ENCODE measurements around the gene SPARCL1.

SPARCL1 gene

DNA sequence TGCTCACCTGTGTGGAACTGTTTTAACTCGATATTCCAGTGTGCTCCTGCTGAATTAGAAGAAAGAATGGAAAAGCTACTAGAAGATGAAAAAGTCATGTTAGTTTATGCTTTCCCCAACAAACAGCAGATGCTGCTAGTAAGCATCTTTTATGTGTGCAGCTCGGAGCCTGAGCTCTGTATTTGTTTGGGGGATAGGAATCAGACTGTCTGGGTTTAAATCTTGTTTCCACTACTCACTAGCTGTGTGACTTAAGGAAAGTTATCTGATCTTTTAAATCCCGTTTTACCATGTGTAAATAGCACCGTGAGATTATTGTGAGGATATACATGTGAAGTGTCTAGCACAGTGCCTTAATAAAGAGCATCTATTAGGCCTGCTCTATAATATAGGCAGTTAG lies 24.0 kb upstream of the SPARCL1 start:
- H3K9ac ChIP-seq (ENCODE audit: low read length): no peak overlapping the region
- no peak for TF ChIP-seq EZH2phosphoT487 (conservative IDR thresholded peaks at IDR 0.05; ENCODE audit: low read length)
- TF ChIP-seq, protein P1, sequence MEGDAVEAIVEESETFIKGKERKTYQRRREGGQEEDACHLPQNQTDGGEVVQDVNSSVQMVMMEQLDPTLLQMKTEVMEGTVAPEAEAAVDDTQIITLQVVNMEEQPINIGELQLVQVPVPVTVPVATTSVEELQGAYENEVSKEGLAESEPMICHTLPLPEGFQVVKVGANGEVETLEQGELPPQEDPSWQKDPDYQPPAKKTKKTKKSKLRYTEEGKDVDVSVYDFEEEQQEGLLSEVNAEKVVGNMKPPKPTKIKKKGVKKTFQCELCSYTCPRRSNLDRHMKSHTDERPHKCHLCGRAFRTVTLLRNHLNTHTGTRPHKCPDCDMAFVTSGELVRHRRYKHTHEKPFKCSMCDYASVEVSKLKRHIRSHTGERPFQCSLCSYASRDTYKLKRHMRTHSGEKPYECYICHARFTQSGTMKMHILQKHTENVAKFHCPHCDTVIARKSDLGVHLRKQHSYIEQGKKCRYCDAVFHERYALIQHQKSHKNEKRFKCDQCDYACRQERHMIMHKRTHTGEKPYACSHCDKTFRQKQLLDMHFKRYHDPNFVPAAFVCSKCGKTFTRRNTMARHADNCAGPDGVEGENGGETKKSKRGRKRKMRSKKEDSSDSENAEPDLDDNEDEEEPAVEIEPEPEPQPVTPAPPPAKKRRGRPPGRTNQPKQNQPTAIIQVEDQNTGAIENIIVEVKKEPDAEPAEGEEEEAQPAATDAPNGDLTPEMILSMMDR (IDR thresholded peaks at IDR 0.05; ENCODE audit: insufficient read depth, low read length, poor library complexity, severe bottlenecking): no peak
- no peak overlapping the region for H2AFZ ChIP-seq (ENCODE audit: low read depth, low read length, severe bottlenecking)
- no peaks in the 10 kb centered on the region for H3K79me2 ChIP-seq (ENCODE audit: insufficient read depth, low read length)
- no peaks in the 10 kb centered on the region for H3F3A ChIP-seq (ENCODE audit: insufficient read depth)
- H3K4me3 ChIP-seq (ENCODE audit: insufficient read depth, low read length, poor library complexity, severe bottlenecking): no peak overlapping the region
- no peak overlapping the region for H3K4me2 ChIP-seq (ENCODE audit: low read depth, low read length, poor library complexity, severe bottlenecking)
- H3K9me3 ChIP-seq (ENCODE audit: insufficient read depth, low read length): no peaks in the 10 kb centered on the region
- H3K9me2 ChIP-seq (replicated peaks; ENCODE audit: insufficient read depth, low read length): no peaks in the 10 kb centered on the region
- H3K36me3 ChIP-seq (ENCODE audit: low read length): no peaks in the 10 kb centered on the region
- no peaks in the 10 kb centered on the region for H4K20me1 ChIP-seq (ENCODE audit: low read depth, low read length)
- H3K27me3 ChIP-seq (ENCODE audit: low read length): no peaks in the 10 kb centered on the region
- no peak overlapping the region for H3K27ac ChIP-seq (ENCODE audit: low read depth, low read length)

DNA sequence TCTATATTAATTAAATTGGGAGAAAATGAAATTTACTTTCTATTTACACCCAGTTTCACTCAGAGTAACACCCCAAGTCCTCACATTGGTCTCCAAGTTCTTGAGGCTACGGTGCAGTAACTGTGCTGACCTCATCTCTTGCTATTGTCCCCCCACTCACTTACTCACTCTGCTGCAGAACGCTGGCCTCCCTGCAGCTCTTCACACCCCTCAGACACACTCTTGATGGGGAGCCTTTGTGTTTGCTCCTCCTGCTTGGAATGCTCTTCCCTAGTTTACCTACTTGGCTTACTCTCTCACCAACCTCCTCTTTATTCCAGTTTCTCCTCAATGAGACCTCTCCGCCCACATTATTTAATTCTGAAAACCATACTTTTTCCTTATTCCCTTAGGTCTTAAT lies 22.2 kb upstream of the SPARCL1 start:
- Histone ChIP-seq H3F3A (ENCODE audit: insufficient read depth) (no peaks in the 10 kb centered on the region), H3K9me3 (ENCODE audit: insufficient read depth, low read length) (no peaks in the 10 kb centered on the region), H3K4me2 (ENCODE audit: low read depth, low read length, poor library complexity, severe bottlenecking) (no peak overlapping the region), H3K4me3 (ENCODE audit: insufficient read depth, low read length, poor library complexity, severe bottlenecking) (no peak overlapping the region), H3K27me3 (ENCODE audit: low read length) (no peaks in the 10 kb centered on the region), H3K27ac (ENCODE audit: low read depth, low read length) (no peak overlapping the region), H3K36me3 (ENCODE audit: low read length) (no peaks in the 10 kb centered on the region), H4K20me1 (ENCODE audit: low read depth, low read length) (no peaks in the 10 kb centered on the region), H3K79me2 (ENCODE audit: insufficient read depth, low read length) (no peaks in the 10 kb centered on the region), H3K9ac (ENCODE audit: low read length) (no peak overlapping the region), H2AFZ (ENCODE audit: low read depth, low read length, severe bottlenecking) (no peak overlapping the region), H3K9me2 (replicated peaks; ENCODE audit: insufficient read depth, low read length) (no peaks in the 10 kb centered on the region)
- no peak for TF ChIP-seq EZH2phosphoT487 (conservative IDR thresholded peaks at IDR 0.05; ENCODE audit: low read length)
- TF ChIP-seq, protein P1 (IDR thresholded peaks at IDR 0.05; ENCODE audit: insufficient read depth, low read length, poor library complexity, severe bottlenecking): no peak

DNA sequence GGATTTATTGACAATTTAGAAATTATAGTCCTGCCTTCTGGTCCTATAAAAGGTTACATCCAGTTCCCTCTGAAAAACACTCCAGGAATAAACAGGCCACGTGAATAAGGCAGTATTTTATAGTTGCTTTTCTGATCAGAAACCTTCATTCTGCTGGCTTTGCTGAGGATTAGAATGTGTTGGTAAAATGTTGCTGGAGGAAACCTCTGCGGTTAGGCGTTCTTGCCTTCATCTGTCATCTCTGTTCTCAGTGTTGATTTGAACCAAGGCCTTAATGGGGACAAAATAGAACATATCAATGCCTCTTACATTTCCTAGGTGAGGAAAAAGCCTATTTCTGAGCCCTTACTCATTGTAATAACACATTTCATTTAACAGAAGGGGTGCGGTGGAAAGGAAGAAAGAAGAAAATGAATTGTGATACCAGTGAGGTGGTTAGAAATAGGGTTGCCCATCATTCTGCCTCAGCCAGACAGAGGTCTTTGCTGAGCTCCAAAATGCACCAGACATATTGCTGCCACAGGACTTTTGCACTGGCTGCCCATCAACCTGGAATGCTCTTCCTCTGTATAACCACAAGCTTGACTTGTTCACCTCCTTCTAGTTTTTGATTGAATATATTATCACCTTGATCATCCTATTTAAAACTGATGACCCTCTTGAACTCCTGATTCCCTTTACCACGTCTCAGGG lies 18.0 kb upstream of the SPARCL1 start:
- Histone ChIP-seq H3K4me3 (ENCODE audit: insufficient read depth, low read length, poor library complexity, severe bottlenecking) (no peak overlapping the region), H3K9ac (ENCODE audit: low read length) (no peak overlapping the region), H3K36me3 (ENCODE audit: low read length) (no peaks in the 10 kb centered on the region), H3K9me2 (replicated peaks; ENCODE audit: insufficient read depth, low read length) (no peaks in the 10 kb centered on the region), H3K9me3 (ENCODE audit: insufficient read depth, low read length) (no peaks in the 10 kb centered on the region), H3K27me3 (ENCODE audit: low read length) (no peaks in the 10 kb centered on the region), H3K79me2 (ENCODE audit: insufficient read depth, low read length) (no peaks in the 10 kb centered on the region), H4K20me1 (ENCODE audit: low read depth, low read length) (no peaks in the 10 kb centered on the region), H2AFZ (ENCODE audit: low read depth, low read length, severe bottlenecking) (no peak overlapping the region), H3F3A (ENCODE audit: insufficient read depth) (no peaks in the 10 kb centered on the region), H3K27ac (ENCODE audit: low read depth, low read length) (no peak overlapping the region), H3K4me2 (ENCODE audit: low read depth, low read length, poor library complexity, severe bottlenecking) (no peak overlapping the region)
- TF ChIP-seq, protein P1 (IDR thresholded peaks at IDR 0.05; ENCODE audit: insufficient read depth, low read length, poor library complexity, severe bottlenecking): no peak
- no peak for TF ChIP-seq EZH2phosphoT487 (conservative IDR thresholded peaks at IDR 0.05; ENCODE audit: low read length)

All from SU-DHL-6 (cell line).